GM12878 (cell line): ENCODE data around the gene CLDN24. TPM values are rescaled to one million over a fixed set of nuclear protein-coding genes. Genes with fewer than 3 reads are reported as not detected.

Source experiments
- ATAC-seq: fragments of 200-7000 bp; cut with Tn5 transposase; 3 replicates; pipeline ENCODE4 v1.9.1; 2020; ENCODE audit warnings: mild to moderate bottlenecking, moderate library complexity
- BruUV-seq: library from RNA; stranded (reverse); fragments of 400-500 nt; replicated peaks from 2 replicates; lab custom pipeline; 2021; lab: Mats Ljungman, UMichigan
- CTCF ChIA-PET: fragments of 300-600 bp; sonication (Branson Sonifier 250); formaldehyde crosslinking; extraction: SDS; loops from one replicate; lab custom pipeline; 2021; ENCODE audit warnings: inconsistent platforms; lab: Yijun Ruan, JAX
- POLR2A ChIA-PET: fragments of 350-600 bp; formaldehyde crosslinking; extraction: SDS; loops from one replicate; lab custom pipeline; 2021; ENCODE audit warnings: inconsistent platforms; lab: Charles Lee
- RAD21 ChIA-PET: fragments of 300-600 bp; sonication (Branson Sonifier 250); formaldehyde crosslinking; loops from one replicate; lab custom pipeline; 2023; ENCODE audit warnings: antibody characterized with exemption; ENCODE audit not compliant: unreplicated experiment; lab: Charles Lee
- SMC1A ChIA-PET: fragments of 300-600 bp; sonication (Branson Sonifier 250); formaldehyde crosslinking; loops from one replicate; lab custom pipeline; 2023; ENCODE audit not compliant: unreplicated experiment, uncharacterized antibody; lab: Charles Lee
- DNase-seq: peaks from one replicate; pipeline ENCODE4 v3.0.0-alpha.2; 2011; ENCODE audit warnings: low read depth, low spot score
- FAIRE-seq: peaks from 3 replicates; lab custom pipeline; 2011; peaks lifted over from hg19 to GRCh38; lab: Jason Lieb, UNC
- H2AFZ ChIP-seq: 2 replicates; pipeline ENCODE4 v1.6.0; 2011; ENCODE audit warnings: low read depth, low read length, control low read depth; ENCODE audit not compliant: control insufficient read depth
- H3K27ac ChIP-seq: 2 replicates; pipeline ENCODE4 v1.5.1; 2011; ENCODE audit warnings: control low read depth; ENCODE audit not compliant: control insufficient read depth, insufficient read depth
- H3K27me3 ChIP-seq, 2 experiments: replicated peaks in 1 of 2; 2 replicates each; pipeline versions ENCODE4 v1.6.0 to v1.6.1; 2011; ENCODE audit warnings: low read length in 1 of 2; ENCODE audit not compliant: control insufficient read depth in 2 of 2, insufficient read depth in 2 of 2
- H3K36me3 ChIP-seq, 2 experiments: 2 replicates each; pipeline ENCODE4 v1.5.1; 2011; ENCODE audit warnings: low read length in 1 of 2; ENCODE audit not compliant: control insufficient read depth in 2 of 2, insufficient read depth in 2 of 2
- H3K4me1 ChIP-seq: 2 replicates; pipeline ENCODE4 v1.6.1; 2011; ENCODE audit warnings: mild to moderate bottlenecking, low read length, moderate library complexity, mixed read lengths; ENCODE audit not compliant: control insufficient read depth, insufficient read depth
- H3K4me2 ChIP-seq: 2 replicates; pipeline ENCODE4 v1.6.0; 2011; ENCODE audit warnings: control low read depth; ENCODE audit not compliant: control insufficient read depth, insufficient read depth
- H3K4me3 ChIP-seq: fragments of 200-600 bp; sonication (generic); 2 replicates; pipeline ENCODE4 v1.5.1; 2016
- H3K79me2 ChIP-seq: 2 replicates; pipeline ENCODE4 v1.6.0; 2011; ENCODE audit warnings: low read length; ENCODE audit not compliant: control insufficient read depth, insufficient read depth
- H3K9ac ChIP-seq: 2 replicates; pipeline ENCODE4 v1.8.0; 2011; ENCODE audit warnings: low read length, control low read depth, mixed read lengths; ENCODE audit not compliant: control insufficient read depth, insufficient read depth
- H3K9me3 ChIP-seq: replicated peaks from 3 replicates; pipeline ENCODE4 v1.5.1; 2011; ENCODE audit warnings: mild to moderate bottlenecking, low read length; ENCODE audit not compliant: control insufficient read depth, insufficient read depth
- H4K20me1 ChIP-seq: 2 replicates; pipeline ENCODE4 v1.6.0; 2011; ENCODE audit not compliant: control insufficient read depth, insufficient read depth
- ASH2L ChIP-seq: fragments of 300-600, 200-600 bp; sonication (generic); IDR thresholded peaks from 2 replicates; pipeline ENCODE4 v1.6.1; 2017; ENCODE audit warnings: low read depth, mild to moderate bottlenecking, borderline replicate concordance
- BACH1 ChIP-seq: fragments of 450-650 bp; IDR thresholded peaks from 2 replicates; pipeline ENCODE4 v1.6.1; 2017; ENCODE audit warnings: mild to moderate bottlenecking, borderline replicate concordance
- CBX3 ChIP-seq: fragments of 200-600 bp; sonication (generic); IDR thresholded peaks from 2 replicates; pipeline ENCODE4 v1.6.1; 2016; ENCODE audit warnings: low read depth, borderline replicate concordance
- CREB1 ChIP-seq: IDR thresholded peaks from 2 replicates; pipeline ENCODE4 v1.6.1; 2012; ENCODE audit warnings: low read depth, mild to moderate bottlenecking, inconsistent platforms
- FOS ChIP-seq: IDR thresholded peaks from 3 replicates; pipeline ENCODE4 v1.6.1; 2011; ENCODE audit warnings: borderline replicate concordance; ENCODE audit not compliant: insufficient read length; ENCODE audit errors: extremely low read depth
- HDGF ChIP-seq: fragments of 450-650 bp; IDR thresholded peaks from 2 replicates; pipeline ENCODE4 v1.6.1; 2016; ENCODE audit warnings: antibody characterized with exemption
- MXI1 ChIP-seq: fragments of 150-350 bp; IDR thresholded peaks from 2 replicates; pipeline ENCODE4 v1.6.1; 2011; ENCODE audit warnings: low read depth, mild to moderate bottlenecking, inconsistent platforms, low read length, improper control_type of control experiment
- NFIC ChIP-seq: IDR thresholded peaks from 2 replicates; pipeline ENCODE4 v1.6.1; 2012; ENCODE audit warnings: low read depth, mild to moderate bottlenecking, inconsistent platforms, low read length, moderate library complexity
- POU2F2 ChIP-seq: IDR thresholded peaks from 3 replicates; pipeline ENCODE4 v1.6.1; 2011; ENCODE audit warnings: low read depth, mild to moderate bottlenecking, low read length, borderline replicate concordance
- PRDM15 ChIP-seq: fragments of 450-650 bp; formaldehyde crosslinking; IDR thresholded peaks from 2 replicates; pipeline ENCODE4 v1.4.0; 2020; ENCODE audit warnings: mild to moderate bottlenecking, moderate library complexity
- TCF7 ChIP-seq: IDR thresholded peaks from 2 replicates; pipeline ENCODE4 v1.6.1; 2014; ENCODE audit warnings: antibody characterized with exemption, borderline replicate concordance
- YBX1 ChIP-seq: fragments of 450-650 bp; IDR thresholded peaks from 2 replicates; pipeline ENCODE4 v1.6.1; 2016; ENCODE audit warnings: antibody characterized with exemption
- ZBTB11 ChIP-seq: fragments of 450-650 bp; formaldehyde crosslinking; IDR thresholded peaks from 2 replicates; pipeline ENCODE4 v1.5.0; 2022; ENCODE audit warnings: mild to moderate bottlenecking, missing genetic modification characterization
- ZNF207 ChIP-seq: fragments of 450-650 bp; IDR thresholded peaks from 2 replicates; pipeline ENCODE4 v1.6.1; 2014; ENCODE audit warnings: antibody characterized with exemption, mild to moderate bottlenecking, borderline replicate concordance
- ZNF274 ChIP-seq: IDR thresholded peaks from one replicate; pipeline ENCODE4 v1.8.0; 2011; ENCODE audit not compliant: insufficient read length, insufficient read depth
- WGBS: methylation state at CpG from one replicate; pipeline ENCODE4 v1.1.6; 2016; ENCODE audit warnings: low lambda C conversion rate; ENCODE audit not compliant: insufficient replicate concordance, insufficient coverage; ENCODE audit errors: missing lambda C conversion rate; 5-methylcytosine and 5-hydroxymethylcytosine counted together
- in situ Hi-C: fragments of 300-500 bp; cut with MboI; formaldehyde crosslinking; loops from 9 replicates; pipeline ENCODE4 v1.14.3; 2018; ENCODE audit warnings: mixed read lengths
- intact Hi-C: fragments of 100-400 bp; cut with micrococcal nuclease; formaldehyde crosslinking; loops from one replicate; pipeline ENCODE4 v1.14.2; 2022; ENCODE audit not compliant: unreplicated experiment
- polyA plus RNA-seq, 11 experiments: library from polyadenylated mRNA; depleted of rRNA in 4 of 11; unstranded in 6 of 11; stranded (reverse) in 5 of 11; fragments of >200 nt; fragmentation: Nextera tagmentation in 4 of 11; fragmentation: Illumina TruSeq in 1 of 11; extraction: Ambion mirVana in 4 of 11; extraction: Trizol in 1 of 11; gene quantifications; 1 replicate in 1 of 11; 2 replicates in 10 of 11; pipeline versions ENCODE4 v1.2.1 to v1.2.3, GENCODE V29; 2011 to 2016; ENCODE audit warnings: inconsistent platforms in 2 of 11, missing spikeins in 2 of 11, low read depth in 1 of 11
- total RNA-seq, 4 experiments: library from RNA; depleted of rRNA in 3 of 4; stranded (reverse); fragments of >200 nt in 3 of 4; fragmentation: Illumina TruSeq in 1 of 4; extraction: Trizol in 1 of 4; gene quantifications; 2 replicates each; pipeline versions ENCODE4 v1.2.1 to v1.2.3, GENCODE V29; 2013 to 2021
- TF ChIP-seq, protein P1 (sequence below): fragments of 450-650 bp; IDR thresholded peaks from 2 replicates; pipeline ENCODE4 v1.6.1; 2018; ENCODE audit warnings: borderline replicate concordance, mild to moderate bottlenecking; ENCODE audit not compliant: partially characterized antibody

The CLDN24 gene
- total and polyA plus RNA-seq, 10 of the 15 experiments (the other 5 are each of a cell fraction or from before 2014, with no cell fraction given): not detected

DNA sequence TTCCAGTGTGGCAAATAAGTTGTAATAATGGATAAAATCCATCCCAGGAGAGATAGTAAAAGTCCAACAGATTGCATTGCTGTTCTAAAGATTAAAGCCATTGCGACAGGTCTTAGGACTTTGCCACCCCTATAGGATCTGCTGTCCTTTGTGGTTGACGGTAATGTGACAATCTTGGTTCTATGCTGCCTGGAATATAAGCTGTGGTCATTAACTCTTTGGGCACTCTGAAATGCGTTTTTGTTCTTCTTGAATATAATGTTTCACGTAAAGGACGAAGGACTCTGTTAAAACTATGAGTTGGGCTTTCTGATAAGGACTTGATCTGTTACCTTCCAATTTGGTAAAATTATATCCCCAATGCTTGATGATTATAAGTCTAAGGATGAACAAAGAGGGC lies at the start of gene CLDN24 (continued):
- TF ChIP-seq ZNF207 (no peak), CBX3 (no peak), MXI1 (no peak), ASH2L (no peak), BACH1 (no peak), POU2F2 (no peak), FOS (no peak), TCF7 (no peak), HDGF (no peak)

DNA sequence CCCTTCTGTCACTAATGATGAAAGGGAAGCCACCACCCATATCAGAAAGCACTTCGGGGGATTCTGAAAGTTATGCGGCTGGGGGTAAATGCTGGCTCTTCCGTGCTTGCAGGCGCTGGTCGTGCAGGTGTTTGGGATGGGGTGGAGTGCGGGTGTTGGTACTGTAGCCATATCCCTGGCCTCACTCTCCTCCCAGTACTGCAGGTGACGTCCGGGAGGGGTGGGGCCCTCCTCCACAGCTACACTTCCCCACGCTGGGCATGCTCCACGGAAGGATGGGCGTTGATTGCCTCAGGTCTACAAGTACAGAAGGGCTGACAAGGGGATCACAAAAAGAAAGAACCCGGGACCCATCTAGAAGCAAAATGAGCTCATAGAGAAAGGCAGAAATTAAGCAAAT lies 48.6 kb upstream of the CLDN24 start:
- H3K4me2 ChIP-seq: no peak overlapping the region
- no peak overlapping the region for H3K9ac ChIP-seq
- no peaks in the 10 kb centered on the region for H3K4me1 ChIP-seq
- TF ChIP-seq CREB1 (no peak), ZNF274 (no peak), PRDM15 (CRISPR knock-in tag) (no peak), NFIC (no peak), YBX1 (no peak), ZBTB11 (CRISPR knock-in tag) (no peak)
- TF ChIP-seq, protein P1, sequence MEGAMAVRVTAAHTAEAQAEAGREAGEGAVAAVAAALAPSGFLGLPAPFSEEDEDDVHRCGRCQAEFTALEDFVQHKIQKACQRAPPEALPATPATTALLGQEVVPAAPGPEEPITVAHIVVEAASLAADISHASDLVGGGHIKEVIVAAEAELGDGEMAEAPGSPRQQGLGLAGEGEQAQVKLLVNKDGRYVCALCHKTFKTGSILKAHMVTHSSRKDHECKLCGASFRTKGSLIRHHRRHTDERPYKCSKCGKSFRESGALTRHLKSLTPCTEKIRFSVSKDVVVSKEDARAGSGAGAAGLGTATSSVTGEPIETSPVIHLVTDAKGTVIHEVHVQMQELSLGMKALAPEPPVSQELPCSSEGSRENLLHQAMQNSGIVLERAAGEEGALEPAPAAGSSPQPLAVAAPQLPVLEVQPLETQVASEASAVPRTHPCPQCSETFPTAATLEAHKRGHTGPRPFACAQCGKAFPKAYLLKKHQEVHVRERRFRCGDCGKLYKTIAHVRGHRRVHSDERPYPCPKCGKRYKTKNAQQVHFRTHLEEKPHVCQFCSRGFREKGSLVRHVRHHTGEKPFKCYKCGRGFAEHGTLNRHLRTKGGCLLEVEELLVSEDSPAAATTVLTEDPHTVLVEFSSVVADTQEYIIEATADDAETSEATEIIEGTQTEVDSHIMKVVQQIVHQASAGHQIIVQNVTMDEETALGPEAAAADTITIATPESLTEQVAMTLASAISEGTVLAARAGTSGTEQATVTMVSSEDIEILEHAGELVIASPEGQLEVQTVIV: no peak

More for the DNA sequence above, 48.6 kb upstream of the CLDN24 start:
- in situ Hi-C loops (no loop called here), intact Hi-C loops (no loop called here)
- Histone ChIP-seq H3K27ac (no peak overlapping the region), H3K27me3 (no peaks in the 10 kb centered on the region), H3K4me3 (no peak overlapping the region), H3K9me3 (no peaks in the 10 kb centered on the region; the same call in 2 of the 3 replicates), H2AFZ (no peak overlapping the region), H3K79me2 (no peaks in the 10 kb centered on the region), H4K20me1 (no peaks in the 10 kb centered on the region), H3K36me3 (no peaks in the 10 kb centered on the region)
- ChIA-PET CTCF (no interaction called here), POLR2A (no interaction called here), RAD21 (no interaction called here), SMC1A (no interaction called here)
- DNase-seq: no peak
- no TSS peak for BruUV-seq
- FAIRE-seq: no peak
- WGBS: 37% methylated on average over 12 of the region's 12 CpGs
- ATAC-seq: no peak
